Left kidney (tissue), 2 donors: ENCODE data around the gene LRP1. TPM values are rescaled to one million over a fixed set of nuclear protein-coding genes. Genes with fewer than 3 reads are reported as not detected.

Experiments used
- DNase-seq: peaks from one replicate; pipeline ENCODE4 v3.0.0-alpha.2; 2013
- polyA plus RNA-seq: library from polyadenylated mRNA; unstranded; fragments of 120-200 nt; gene quantifications from one replicate; pipeline ENCODE4 v1.2.1, GENCODE V29; 2013; ENCODE audit not compliant: insufficient read length

Gene LRP1
- polyA plus RNA-seq, 1 donor, result 64.5 TPM

DNA sequence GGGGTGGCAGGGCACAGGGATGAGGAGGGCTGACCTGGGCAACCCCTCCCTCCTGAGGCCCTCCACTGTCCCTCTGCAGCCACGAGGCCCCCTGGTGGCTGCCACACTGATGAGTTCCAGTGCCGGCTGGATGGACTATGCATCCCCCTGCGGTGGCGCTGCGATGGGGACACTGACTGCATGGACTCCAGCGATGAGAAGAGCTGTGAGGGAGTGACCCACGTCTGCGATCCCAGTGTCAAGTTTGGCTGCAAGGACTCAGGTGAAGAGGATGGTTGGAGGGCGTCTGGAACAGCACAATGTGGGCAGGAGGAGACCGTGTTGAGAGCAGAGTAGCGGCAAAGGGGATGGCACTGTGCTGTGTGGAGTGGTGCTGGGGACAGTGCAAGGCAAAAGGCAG lies 44.8 kb downstream of the LRP1 start:
- DNase-seq, result no peak

DNA sequence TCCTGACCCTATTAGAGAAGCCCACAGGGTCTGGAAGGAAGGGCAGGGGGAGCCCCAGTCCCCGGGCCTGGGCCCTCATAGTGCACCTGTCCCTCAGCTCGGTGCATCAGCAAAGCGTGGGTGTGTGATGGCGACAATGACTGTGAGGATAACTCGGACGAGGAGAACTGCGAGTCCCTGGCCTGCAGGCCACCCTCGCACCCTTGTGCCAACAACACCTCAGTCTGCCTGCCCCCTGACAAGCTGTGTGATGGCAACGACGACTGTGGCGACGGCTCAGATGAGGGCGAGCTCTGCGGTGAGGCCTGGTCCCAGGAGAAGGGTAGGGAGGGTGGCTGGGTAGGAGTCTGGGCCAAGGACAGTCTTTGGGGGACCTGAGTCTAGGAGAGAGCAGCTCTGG lies 45.4 kb downstream of the LRP1 start:
- no peak for DNase-seq

- peak; percentile 37 for DNase-seq
Measured at GRCh38 chr12:57175428-57176138, 47.3 kb downstream of the LRP1 start.

GRCh38 chr12:57176139-57176477 lies 47.8 kb downstream of the LRP1 start:
- no peak for DNase-seq

GRCh38 chr12:57176846-57177245 lies 48.6 kb downstream of the LRP1 start:
- no peak for DNase-seq

GRCh38 chr12:57177354-57177753 lies 49.1 kb downstream of the LRP1 start:
- no peak for DNase-seq

GRCh38 chr12:57178213-57178612 lies 49.9 kb downstream of the LRP1 start:
- no peak for DNase-seq

DNA sequence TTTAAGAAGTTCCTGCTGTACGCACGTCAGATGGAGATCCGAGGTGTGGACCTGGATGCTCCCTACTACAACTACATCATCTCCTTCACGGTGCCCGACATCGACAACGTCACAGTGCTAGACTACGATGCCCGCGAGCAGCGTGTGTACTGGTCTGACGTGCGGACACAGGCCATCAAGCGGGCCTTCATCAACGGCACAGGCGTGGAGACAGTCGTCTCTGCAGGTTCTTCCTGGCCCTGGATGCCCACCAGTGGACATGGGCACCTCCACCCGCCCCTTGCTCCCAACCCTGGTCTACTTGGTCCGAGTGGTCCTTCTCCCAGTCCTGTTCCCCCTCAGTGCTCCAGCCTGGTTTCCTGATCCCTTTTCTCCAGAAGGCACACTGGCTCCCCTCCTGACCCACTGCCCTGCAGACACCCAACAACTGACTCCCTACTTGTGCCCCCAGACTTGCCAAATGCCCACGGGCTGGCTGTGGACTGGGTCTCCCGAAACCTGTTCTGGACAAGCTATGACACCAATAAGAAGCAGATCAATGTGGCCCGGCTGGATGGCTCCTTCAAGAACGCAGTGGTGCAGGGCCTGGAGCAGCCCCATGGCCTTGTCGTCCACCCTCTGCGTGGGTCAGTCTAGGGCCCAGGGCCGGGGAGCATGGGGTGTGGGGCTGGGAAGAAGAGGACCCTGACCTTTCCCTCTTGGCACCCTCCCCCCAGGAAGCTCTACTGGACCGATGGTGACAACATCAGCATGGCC lies 51.2 kb downstream of the LRP1 start:
- DNase-seq, result no peak

DNA sequence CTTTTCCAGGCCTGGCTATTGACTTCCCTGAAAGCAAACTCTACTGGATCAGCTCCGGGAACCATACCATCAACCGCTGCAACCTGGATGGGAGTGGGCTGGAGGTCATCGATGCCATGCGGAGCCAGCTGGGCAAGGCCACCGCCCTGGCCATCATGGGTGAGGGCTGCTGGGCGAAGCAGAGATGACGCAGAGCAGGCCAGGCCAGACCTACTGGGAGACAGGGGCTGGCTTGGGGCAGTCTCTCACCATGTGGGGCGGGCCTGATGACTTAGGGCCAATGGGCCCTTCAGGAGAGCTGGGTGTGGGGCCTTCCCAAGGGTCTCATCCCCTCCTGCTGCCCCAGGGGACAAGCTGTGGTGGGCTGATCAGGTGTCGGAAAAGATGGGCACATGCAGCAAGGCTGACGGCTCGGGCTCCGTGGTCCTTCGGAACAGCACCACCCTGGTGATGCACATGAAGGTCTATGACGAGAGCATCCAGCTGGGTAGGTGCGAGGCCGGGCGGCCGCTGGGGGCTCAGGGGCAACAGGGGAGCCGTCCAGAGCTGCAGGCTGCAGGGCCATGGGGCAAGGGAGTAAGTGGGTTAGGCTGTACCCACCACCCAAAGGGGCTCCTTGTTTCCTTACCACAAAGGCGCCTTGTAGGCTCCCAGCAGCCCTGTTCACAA lies 52.2 kb downstream of the LRP1 start:
- DNase-seq, result no peak

DNA sequence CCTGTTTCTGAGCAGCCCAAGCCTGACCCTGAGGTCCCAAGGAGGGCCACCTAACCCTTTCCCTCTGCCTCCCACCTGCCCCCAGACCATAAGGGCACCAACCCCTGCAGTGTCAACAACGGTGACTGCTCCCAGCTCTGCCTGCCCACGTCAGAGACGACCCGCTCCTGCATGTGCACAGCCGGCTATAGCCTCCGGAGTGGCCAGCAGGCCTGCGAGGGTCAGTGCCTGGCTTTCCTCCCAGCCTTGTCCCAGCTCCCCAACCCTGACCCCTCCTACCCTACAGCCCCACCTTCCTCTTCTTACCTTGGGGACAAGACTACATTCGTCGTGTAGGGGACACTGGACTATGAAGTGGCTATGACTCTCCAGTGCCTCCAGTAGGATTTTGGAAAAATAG lies 52.8 kb downstream of the LRP1 start:
- no peak for DNase-seq

- no peak for DNase-seq
Measured at GRCh38 chr12:57181561-57182155, 53.4 kb downstream of the LRP1 start.

GRCh38 chr12:57182918-57183575 lies 54.8 kb downstream of the LRP1 start:
- DNase-seq, result peak; percentile 57

- DNase-seq, result no peak
Measured at GRCh38 chr12:57183939-57184725, 55.8 kb downstream of the LRP1 start.

DNA sequence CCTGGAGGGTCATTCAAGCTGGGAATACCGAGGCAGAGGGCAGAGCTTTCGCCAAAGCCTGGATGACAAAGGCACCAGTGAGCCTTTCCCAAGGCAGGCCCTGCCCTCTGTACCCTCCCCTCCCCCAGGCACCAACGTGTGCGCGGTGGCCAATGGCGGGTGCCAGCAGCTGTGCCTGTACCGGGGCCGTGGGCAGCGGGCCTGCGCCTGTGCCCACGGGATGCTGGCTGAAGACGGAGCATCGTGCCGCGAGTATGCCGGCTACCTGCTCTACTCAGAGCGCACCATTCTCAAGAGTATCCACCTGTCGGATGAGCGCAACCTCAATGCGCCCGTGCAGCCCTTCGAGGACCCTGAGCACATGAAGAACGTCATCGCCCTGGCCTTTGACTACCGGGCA lies 57.1 kb downstream of the LRP1 start:
- DNase-seq, result no peak

- DNase-seq, result no peak
Measured at GRCh38 chr12:57185906-57186508, 57.7 kb downstream of the LRP1 start.

DNA sequence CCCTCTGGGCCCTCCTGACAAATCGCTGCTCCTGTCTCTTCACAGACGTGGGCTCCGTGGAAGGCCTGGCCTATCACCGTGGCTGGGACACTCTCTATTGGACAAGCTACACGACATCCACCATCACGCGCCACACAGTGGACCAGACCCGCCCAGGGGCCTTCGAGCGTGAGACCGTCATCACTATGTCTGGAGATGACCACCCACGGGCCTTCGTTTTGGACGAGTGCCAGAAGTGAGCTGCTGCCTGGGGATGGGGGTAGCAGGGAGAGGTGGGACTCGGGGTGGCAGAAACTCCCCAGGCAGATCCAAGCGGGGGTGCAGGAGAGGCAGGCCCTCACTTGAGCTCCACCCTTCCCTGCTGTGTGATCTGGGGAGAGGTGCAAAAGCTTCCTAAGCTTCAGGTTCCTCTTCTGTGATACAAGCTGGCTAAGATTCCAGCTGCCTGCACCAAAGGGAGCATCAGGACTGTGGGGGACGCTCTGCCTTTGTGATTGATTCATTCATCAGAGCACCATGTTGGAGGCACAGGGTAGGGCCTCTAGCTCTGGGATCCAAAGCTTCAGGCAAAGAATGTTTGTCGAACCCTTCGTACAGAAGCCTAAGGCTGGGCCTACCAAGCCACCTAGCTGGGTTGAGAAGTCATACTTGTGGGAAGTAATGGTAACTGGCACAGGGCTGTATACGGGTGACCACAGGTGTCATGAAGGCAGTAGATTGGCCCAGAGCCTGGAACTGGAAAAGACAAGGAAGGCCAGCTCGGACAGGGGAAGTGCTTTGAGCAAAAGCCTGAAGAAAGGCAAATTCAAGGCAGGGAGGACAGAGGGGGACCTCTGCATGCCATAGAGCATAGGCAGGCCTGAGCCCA lies 59.2 kb downstream of the LRP1 start:
- DNase-seq, result no peak

GRCh38 chr12:57188090-57188425 lies 59.8 kb downstream of the LRP1 start:
- no peak for DNase-seq

DNA sequence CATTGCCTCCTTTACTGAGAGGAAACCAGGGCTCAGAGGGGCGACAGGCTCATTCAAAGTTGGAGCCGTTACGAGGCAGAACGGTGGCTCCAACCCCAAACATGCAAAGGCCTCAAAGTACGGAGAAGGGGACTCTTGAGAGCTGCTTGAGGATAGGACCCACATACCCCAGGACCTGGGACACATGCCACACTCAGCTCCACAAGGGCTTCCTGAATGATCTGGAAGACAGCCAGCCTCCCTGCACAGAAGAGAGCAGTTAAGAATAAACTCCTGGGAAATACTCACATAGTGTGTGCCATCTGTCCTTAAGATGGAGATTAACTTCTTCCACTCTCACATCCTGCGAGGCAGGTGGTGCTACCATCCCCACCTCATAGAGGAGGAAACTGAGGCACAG lies 61.8 kb downstream of the LRP1 start:
- DNase-seq, result no peak

GRCh38 chr12:57190821-57191220 lies 62.5 kb downstream of the LRP1 start:
- no peak for DNase-seq

DNA sequence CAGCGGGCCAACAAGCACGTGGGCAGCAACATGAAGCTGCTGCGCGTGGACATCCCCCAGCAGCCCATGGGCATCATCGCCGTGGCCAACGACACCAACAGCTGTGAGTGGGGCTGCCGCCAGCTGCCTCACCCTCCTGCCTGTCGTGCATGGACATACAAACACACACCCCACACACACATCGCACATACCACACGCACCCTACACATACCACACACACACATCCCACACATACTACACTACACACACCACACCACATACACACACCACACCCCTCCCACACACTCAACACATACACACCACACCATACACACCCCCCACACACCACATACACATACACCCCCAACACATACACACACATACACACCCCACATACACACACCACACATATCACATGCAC lies 63.1 kb downstream of the LRP1 start:
- DNase-seq, result no peak
